Measurements from ENCODE around the gene ACOXL. TPM values are rescaled to one million over a fixed set of nuclear protein-coding genes. Genes with fewer than 3 reads are reported as not detected.

Gene ACOXL
- total and polyA plus RNA-seq, 3 donors from 2014 or later, result 4.9 to 7.9 (median 5.3) TPM

DNA sequence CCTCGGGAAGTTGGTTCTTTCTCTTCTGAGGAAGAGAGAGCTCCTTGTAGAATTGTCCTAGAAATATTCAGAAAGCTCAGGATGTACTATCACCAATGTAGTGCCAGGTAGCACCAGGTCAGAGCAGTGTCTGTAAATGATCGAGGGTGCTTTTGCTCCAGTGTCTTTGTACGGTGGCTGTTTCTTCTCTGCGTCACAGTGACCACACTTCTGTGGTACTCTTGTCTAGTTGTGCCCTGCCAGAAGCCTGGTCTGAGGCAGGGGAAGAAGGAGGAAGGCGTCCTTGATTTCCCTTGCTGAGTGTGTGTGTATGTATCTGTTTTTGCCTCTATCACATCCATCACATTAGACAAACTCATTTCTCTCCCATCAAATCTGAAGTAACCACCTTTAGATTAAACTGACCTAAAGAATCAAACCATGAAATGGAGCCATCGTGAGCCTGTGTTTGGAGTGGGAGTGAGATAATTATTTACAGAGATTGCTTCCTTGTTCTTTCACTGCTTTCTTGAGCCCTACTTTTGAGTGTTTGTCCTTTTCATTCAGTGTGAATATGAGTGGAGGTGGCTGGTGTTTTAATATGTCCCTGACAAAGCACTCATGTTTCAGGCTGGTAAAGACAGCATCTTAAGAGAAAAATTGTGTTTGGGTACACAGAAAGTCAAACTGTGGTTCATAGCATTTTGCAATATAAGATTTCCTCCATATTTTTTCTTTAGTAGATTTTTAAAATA, 97.2 kb downstream of the ACOXL start:
- intact Hi-C loops (cut with DNase I; ENCODE audit: low total_unique reads), result no loop called here

DNA sequence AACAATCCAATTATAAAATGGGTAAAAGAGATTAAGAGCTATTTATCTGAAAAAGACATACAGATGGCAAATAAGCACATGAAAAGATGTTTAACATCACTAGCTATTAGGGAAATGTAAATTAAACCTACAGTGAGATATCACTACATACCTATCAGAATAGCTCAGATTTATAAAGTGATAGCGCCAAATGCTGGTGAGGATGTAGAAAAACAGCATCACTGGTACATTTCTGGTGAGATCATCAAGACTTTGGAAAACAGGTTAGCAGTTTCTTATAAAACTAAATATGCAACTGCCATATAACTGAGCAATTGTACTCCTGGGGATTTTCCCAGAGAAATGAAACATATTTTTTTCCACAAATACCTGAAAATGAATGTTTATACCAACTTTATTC, 100.4 kb downstream of the ACOXL start:
- no peaks in the 10 kb centered on the region for H3K4me1 ChIP-seq
- intact Hi-C loops (cut with DNase I; ENCODE audit: low total_unique reads), result no loop called here
- DNase-seq, result no peak
- no peak overlapping the region for H3K4me3 ChIP-seq
- no peak for TF ChIP-seq CTCF (IDR thresholded peaks at IDR 0.05)
- TF ChIP-seq POLR2A (IDR thresholded peaks at IDR 0.05), result no peak
- WGBS, 2 donors, result 97 to 100% methylated on average over 1 of the region's 1 CpG
- no peaks in the 10 kb centered on the region for H3K9me3 ChIP-seq
- no peaks in the 10 kb centered on the region for H3K36me3 ChIP-seq (ENCODE audit: low read depth, missing control alignments)
- no peak overlapping the region for H3K27ac ChIP-seq
- H3K27me3 ChIP-seq, result no peaks in the 10 kb centered on the region

More for the DNA sequence above, 97.2 kb downstream of the ACOXL start:
- no peak for TF ChIP-seq POLR2A (IDR thresholded peaks at IDR 0.05)
- TF ChIP-seq CTCF (IDR thresholded peaks at IDR 0.05), result no peak
- no peaks in the 10 kb centered on the region for H3K4me1 ChIP-seq
- DNase-seq, result no peak
- no peak overlapping the region for H3K4me3 ChIP-seq
- H3K9me3 ChIP-seq, result no peaks in the 10 kb centered on the region
- H3K27ac ChIP-seq, result no peak overlapping the region
- WGBS, 2 donors, result 85 to 88% methylated on average over 6 of the region's 6 CpGs
- H3K27me3 ChIP-seq, result no peaks in the 10 kb centered on the region
- H3K36me3 ChIP-seq (ENCODE audit: low read depth, missing control alignments), result no peaks in the 10 kb centered on the region

DNA sequence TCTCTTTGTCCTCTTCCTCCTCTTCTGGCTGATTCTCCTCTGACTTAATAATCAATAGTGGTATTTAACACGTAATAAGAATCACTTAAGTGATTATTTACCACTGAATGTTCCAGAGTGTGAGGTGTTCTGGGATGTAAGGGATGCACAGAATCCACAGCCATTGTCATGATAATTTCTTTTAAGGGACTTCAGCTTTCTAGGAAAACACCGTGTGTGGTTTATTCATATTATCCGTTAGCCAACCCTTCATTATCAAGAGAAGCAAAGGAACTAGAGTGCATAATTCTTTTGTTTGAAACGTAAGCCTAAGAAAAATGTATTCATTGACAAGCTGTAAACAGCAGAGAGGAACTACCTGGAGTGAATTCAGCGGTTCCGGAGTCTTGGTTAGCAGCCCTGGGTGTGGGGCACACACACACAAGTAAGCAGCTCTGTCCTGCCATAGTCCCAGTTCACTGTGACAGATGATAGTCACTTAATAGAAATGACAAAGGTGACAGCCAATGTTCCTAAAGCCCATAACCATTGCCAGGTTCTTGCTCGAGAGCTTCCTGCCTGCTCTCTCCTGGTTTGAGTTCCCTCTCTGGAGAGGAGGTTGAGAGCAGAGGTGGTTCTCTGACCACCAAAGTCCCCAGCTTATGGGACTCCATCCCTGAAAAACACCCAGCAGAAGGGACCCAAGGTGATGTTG, 101.9 kb downstream of the ACOXL start:
- Histone ChIP-seq H3K36me3 (ENCODE audit: low read depth, missing control alignments) (no peaks in the 10 kb centered on the region), H3K4me3 (no peak overlapping the region), H3K27me3 (no peaks in the 10 kb centered on the region), H3K9me3 (no peaks in the 10 kb centered on the region), H3K27ac (no peak overlapping the region), H3K4me1 (no peaks in the 10 kb centered on the region)
- intact Hi-C loops (cut with DNase I; ENCODE audit: low total_unique reads), result no loop called here
- 83% methylated on average over 7 of the region's 7 CpGs for WGBS, 2 donors
- TF ChIP-seq POLR2A (IDR thresholded peaks at IDR 0.05) (no peak), CTCF (IDR thresholded peaks at IDR 0.05) (no peak)
- no peak for DNase-seq

GRCh38 chr2:110836671-110837070, 104.3 kb downstream of the ACOXL start:
- no peak for DNase-seq
- Histone ChIP-seq H3K36me3 (ENCODE audit: low read depth, missing control alignments) (no peaks in the 10 kb centered on the region), H3K4me3 (no peak overlapping the region), H3K4me1 (no peaks in the 10 kb centered on the region), H3K9me3 (no peaks in the 10 kb centered on the region), H3K27me3 (no peaks in the 10 kb centered on the region), H3K27ac (no peak overlapping the region)
- TF ChIP-seq CTCF (IDR thresholded peaks at IDR 0.05) (no peak), POLR2A (IDR thresholded peaks at IDR 0.05) (no peak)
- intact Hi-C loops (cut with DNase I; ENCODE audit: low total_unique reads), result no loop called here
- WGBS, 2 donors, result 86 to 94% methylated on average over 8 of the region's 8 CpGs

All from testis (tissue), 3 donors.